ENCODE measurements around the gene MCC.

MCC gene

DNA sequence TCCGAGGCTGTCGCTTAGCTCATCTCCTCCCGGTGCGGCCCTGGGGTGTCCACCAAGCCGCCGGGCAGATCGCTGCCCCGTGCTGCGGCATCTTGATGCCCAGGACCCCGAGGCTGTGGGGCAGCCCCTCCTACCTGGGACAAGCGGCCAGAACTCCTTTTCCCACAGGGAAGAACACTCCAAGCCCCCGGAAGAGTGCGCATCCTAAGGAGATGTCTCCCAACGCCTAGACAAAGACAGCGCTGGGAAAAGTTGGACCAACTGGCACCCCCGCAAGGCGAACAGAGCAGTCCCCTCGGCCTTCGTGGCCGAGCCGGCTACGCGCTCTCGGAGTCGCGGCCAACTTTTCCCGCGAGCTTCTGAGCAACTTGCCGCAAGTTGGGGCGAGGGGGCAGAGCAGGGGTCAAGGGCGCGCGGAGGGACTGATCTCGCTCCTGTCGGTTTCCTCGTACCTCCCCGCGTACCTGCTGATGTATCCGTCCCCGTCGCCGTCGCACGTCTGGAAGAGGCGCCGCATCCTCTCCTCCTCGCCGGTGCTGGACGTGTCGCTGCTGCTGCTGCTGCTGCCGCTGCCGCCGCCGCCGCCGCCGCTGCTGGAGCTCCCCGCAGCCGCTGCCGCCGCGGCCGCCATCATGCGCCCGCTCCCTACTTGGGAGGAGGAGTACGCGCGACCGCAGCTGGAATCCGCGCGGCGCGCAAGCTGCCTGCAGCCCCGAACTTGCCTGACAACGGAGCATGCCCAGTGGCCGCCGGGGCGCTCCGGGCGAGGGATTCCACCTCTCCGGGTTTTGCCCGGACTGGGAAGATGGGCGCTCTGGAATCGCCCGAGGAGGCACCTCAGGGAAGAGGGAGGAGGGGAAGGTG, at the start of gene MCC:
Gene MCC, minus strand, starts transcription at position 673 of the 864 bp plus-strand sequence.
- peak in 2 of 4 experiments; percentile 26 to 29 for DNase-seq (ENCODE audit: low read depth in 4 of 4, low spot score in 1 of 4)

- DNase-seq (ENCODE audit: low read depth in 4 of 4, low spot score in 1 of 4) = no peak
Observed at GRCh38 chr5:113531481-113532159, 43.4 kb upstream of the MCC start.

DNA sequence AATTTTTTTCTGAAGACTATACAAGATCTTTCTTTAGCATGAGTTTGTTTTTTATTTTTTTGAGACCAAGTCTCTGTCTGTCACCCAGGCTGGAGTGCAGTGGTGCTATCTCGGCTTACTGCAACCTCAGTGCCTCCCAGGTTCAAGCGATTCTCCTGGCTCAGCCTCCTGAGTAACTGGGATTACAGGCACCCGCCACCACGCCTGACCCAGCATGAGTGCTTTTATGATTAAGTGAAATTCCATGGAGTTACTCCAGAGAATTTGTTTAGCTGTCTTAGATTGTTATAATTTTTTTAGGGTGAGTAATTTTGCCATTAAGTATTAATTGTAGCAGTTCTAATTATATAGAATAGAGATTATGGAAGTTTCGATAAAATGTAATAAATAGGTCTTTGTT, 39.5 kb upstream of the MCC start:
- DNase-seq (ENCODE audit: low read depth in 4 of 4, low spot score in 1 of 4) = no peak

DNA sequence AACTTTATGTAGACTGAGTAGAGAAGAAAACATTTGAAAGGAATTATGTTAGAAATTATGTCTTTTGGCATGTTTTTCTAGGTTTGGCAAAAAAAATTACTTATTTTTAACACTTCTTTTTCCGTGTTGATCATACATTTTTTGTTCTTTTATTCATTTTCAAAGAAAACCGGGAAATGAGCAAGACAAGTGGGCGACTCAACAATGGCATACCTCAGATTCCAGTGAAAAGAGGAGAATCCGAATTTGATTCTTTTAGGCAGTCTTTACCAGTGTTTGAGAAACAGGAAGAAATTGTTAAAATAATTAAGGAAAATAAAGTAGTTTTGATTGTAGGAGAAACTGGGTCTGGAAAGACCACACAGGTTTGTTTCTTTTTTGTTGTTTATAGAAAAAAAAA, 38.2 kb upstream of the MCC start:
- no peak for DNase-seq (ENCODE audit: low read depth in 4 of 4, low spot score in 1 of 4)

GRCh38 chr5:113524927-113525326, 36.7 kb upstream of the MCC start:
- no peak for DNase-seq (ENCODE audit: low read depth in 4 of 4, low spot score in 1 of 4)

DNA sequence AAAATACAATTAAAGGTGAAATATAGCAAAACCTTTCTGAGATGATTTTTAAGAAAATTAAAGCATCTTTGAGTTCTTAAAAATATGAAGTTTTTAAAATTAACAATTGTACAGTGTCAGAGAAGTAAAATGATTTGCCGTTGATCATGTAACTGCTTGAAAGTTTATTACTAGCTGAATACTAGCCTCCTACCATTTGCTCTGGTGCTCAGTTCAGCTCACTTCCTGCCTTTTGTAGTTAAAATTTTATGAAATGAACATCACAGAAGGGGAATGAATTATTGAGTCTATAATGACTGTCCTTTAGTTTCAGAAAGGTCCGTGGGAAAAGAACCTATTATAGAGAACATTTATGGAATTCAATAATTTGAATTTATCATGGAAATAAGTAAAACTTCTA, 34.9 kb upstream of the MCC start:
- no peak for DNase-seq (ENCODE audit: low read depth in 4 of 4, low spot score in 1 of 4)

GRCh38 chr5:113520899-113521298, 32.6 kb upstream of the MCC start:
- no peak for DNase-seq (ENCODE audit: low read depth in 4 of 4, low spot score in 1 of 4)

GRCh38 chr5:113520429-113520828, 32.2 kb upstream of the MCC start:
- DNase-seq (ENCODE audit: low read depth in 4 of 4, low spot score in 1 of 4) = peak in 1 of 4 experiments; percentile 2

- no peak for DNase-seq (ENCODE audit: low read depth in 4 of 4, low spot score in 1 of 4)
Observed at GRCh38 chr5:113519412-113519811, 31.2 kb upstream of the MCC start.

- no peak for DNase-seq (ENCODE audit: low read depth in 4 of 4, low spot score in 1 of 4)
Observed at GRCh38 chr5:113518884-113519283, 30.6 kb upstream of the MCC start.

- no peak for DNase-seq (ENCODE audit: low read depth in 4 of 4, low spot score in 1 of 4)
Observed at GRCh38 chr5:113514289-113514635, 26.0 kb upstream of the MCC start.

DNA sequence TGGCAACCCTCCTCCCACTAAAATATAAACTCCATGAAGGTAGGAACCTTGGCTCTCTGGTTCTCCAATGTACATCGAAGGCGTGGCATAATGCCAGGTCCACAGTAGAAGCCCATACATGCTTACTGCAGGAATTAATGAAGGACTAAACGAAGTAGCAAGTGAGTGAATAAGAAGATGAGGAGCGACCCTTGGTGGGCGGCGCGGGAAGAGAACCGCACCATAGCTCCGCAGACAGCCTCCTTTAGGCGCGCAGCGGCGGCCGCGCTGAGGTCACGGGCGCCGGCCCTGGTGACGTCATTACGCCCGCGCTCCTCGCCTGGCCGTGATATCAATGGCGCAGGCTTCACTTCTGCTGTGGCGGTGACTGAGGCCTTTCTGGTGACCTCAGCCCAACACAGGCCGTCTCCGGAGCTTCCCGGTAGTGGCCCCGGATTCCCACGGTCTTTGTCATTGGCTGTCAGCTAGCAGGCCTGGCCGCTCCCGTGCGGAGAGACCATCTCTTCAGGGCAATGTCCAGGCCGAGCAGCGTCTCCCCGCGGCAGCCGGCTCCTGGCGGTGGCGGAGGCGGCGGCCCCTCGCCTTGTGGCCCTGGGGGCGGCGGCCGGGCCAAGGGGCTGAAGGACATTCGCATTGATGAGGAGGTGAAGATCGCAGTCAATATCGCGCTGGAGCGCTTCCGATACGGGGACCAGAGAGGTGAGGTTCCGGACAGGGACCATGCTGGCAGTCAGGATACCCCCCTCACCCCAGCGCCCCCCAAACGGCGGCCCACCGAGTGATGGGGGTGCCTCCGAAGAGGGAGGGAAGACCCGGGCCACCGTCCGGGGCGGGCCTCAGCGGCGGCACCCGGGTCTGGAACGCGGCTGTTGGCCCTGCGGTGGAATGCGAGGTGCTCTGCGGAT, 25.4 kb upstream of the MCC start, which contains the start of gene YTHDC2:
Gene YTHDC2, plus strand, starts transcription at position 311 of the 905 bp plus-strand sequence. Its CDS starts 202 bp downstream, at position 513.
- peak; percentile 80 to 85 (median 82) for DNase-seq (ENCODE audit: low read depth in 4 of 4, low spot score in 1 of 4)

DNA sequence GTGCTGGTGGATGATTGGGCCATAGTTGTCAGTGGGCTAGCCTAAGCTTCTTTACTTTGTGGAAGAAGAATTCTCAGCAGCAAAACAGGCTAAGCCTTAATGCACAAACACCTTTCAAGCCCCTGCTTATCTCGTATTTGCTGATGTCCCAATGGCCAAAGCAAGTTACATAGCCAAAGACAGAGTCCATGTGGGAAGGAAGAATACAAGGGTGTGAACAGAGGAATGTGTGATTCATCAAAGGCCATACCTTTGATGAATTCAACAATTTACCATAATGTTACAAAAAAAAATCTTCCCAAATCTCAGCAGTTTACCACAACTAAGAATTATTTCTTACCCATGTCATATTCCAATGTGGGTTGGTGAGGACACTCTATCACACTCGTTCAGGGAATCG, 24.1 kb upstream of the MCC start:
- no peak for DNase-seq (ENCODE audit: low read depth in 4 of 4, low spot score in 1 of 4)

GRCh38 chr5:113510836-113511451, 22.7 kb upstream of the MCC start:
- no peak for DNase-seq (ENCODE audit: low read depth in 4 of 4, low spot score in 1 of 4)

DNA sequence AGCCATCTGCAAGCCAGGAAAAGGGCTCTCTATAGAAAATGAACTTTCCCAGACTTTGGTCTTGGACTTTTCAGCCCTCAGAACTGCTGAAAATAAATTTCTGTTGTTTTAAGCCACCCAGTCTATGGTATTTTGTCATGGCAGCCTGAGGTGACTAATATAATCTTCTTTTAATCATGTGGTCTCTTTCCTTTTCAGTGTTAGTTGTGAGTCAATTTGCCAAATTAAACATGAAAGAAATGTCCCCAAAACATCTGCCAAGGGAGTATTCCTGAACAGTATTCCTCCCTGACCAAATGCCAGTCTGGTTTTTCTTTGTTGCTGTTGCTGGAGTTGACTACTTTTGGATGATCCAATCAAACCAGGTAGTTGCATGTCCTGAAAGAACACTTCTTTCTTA, 20.5 kb upstream of the MCC start:
- no peak for DNase-seq (ENCODE audit: low read depth in 4 of 4, low spot score in 1 of 4)

DNA sequence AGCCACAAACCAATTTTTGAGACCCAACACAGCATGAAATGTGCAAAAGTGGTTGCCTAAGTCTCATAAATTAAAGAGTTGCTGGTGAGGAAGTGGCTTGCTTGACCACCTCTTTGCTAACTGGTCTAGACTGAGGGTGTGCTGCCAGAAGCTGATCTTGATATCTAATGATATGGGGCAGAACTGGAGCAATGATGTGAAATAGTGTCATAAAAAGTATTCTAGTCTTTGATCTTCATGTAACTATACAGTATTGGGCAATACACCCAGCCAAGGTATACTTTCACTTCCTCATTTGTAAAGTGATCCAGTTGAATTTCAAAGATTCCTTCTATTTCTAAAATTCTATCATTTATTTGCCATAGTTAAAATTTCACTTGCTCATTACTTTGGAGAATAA, 19.3 kb upstream of the MCC start:
- DNase-seq (ENCODE audit: low read depth in 4 of 4, low spot score in 1 of 4) = no peak

GRCh38 chr5:113505181-113505580, 16.9 kb upstream of the MCC start:
- DNase-seq (ENCODE audit: low read depth in 4 of 4, low spot score in 1 of 4) = no peak

- no peak for DNase-seq (ENCODE audit: low read depth in 4 of 4, low spot score in 1 of 4)
Observed at GRCh38 chr5:113503146-113503545, 14.9 kb upstream of the MCC start.

DNA sequence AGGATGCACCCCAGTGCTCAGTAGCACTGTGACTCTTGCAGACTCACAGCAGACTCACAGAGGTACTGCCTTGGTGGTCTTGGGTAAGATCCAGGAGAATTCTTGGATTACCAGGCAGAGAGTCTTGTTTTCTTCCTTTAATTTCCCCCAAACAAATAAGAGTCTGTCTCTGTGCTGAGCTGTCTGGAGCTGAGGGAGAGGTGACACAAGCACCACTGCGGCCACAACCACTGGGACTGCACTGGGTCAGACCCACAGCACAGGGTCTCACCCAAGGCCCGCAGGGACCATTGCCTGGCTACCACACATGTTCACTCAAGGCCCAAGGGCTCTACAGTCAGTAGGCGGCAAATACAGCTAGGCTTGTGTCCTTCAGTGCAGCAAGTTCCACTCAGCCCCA, 13.8 kb upstream of the MCC start:
- DNase-seq (ENCODE audit: low read depth in 4 of 4, low spot score in 1 of 4) = no peak

GRCh38 chr5:113495422-113495841, 7.2 kb upstream of the MCC start:
- DNase-seq (ENCODE audit: low read depth in 4 of 4, low spot score in 1 of 4) = no peak

DNA sequence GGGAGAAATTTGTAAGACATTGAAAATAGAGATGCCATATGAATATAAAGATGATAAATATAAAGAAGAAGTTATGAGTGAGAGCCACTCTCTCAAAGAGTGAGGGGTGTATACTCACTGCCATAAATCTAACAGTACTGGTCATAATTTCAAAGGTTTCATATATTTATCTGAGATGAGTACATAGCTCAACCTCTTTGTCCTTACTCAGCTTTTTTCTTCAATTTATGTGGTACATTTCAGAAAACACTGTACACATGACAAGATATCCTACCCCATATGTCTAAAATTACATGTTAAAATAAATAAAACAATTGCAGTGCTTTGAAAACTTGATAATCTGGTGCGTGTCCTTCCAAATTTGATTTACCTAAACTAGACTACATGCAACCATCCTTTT, 5.2 kb upstream of the MCC start:
- DNase-seq (ENCODE audit: low read depth in 4 of 4, low spot score in 1 of 4) = no peak
